Caco-2 (cell line): ENCODE data around the gene ELF2. TPM values are rescaled to one million over a fixed set of nuclear protein-coding genes. Genes with fewer than 3 reads are reported as not detected.
A peak's percentile ranks its signal among the peaks of the same experiment; 100 is the strongest.

ENCODE experiments used
- BruUV-seq: library from RNA; stranded (reverse); fragments of 400-500 nt; replicated peaks from 2 replicates; lab custom pipeline; 2021; lab: Mats Ljungman, UMichigan
- CTCF ChIA-PET: fragments of 300-600 bp; sonication (Branson Sonifier 250); formaldehyde crosslinking; loops from one replicate; lab custom pipeline; 2022; ENCODE audit warnings: antibody characterized with exemption; lab: Charles Lee
- POLR2A ChIA-PET: fragments of 300-600 bp; sonication (Branson Sonifier 250); formaldehyde crosslinking; loops from one replicate; lab custom pipeline; 2022; ENCODE audit warnings: antibody characterized with exemption; lab: Charles Lee
- DNase-seq, 2 experiments: peaks; one replicate each; pipeline versions ENCODE4 v3.0.0 to v3.0.0-alpha.2; 2020 to 2022
- H3K27me3 ChIP-seq: replicated peaks from 2 replicates; pipeline ENCODE4 v1.6.0; 2011; ENCODE audit warnings: low read length; ENCODE audit not compliant: control insufficient read depth, insufficient read depth
- H3K36me3 ChIP-seq: 2 replicates; pipeline ENCODE4 v1.5.1; 2011; ENCODE audit warnings: low read length; ENCODE audit not compliant: control insufficient read depth, insufficient read depth
- H3K4me1 ChIP-seq: fragments of 250-450 bp; sonication (Bioruptor Pico); 2 replicates; pipeline ENCODE4 v1.5.1; 2020; ENCODE audit warnings: mild to moderate bottlenecking
- H3K4me3 ChIP-seq: 2 replicates; pipeline ENCODE4 v1.5.1; 2011; ENCODE audit warnings: low read depth, mild to moderate bottlenecking, control low read depth, low read length
- H3K9me3 ChIP-seq: fragments of 250-450 bp; sonication (Bioruptor Pico); 2 replicates; pipeline ENCODE4 v1.5.1; 2020; ENCODE audit warnings: mild to moderate bottlenecking, moderate library complexity
- H3K27ac Mint-ChIP-seq: one replicate; pipeline ENCODE4 v1.8.0; 2022; ENCODE audit warnings: mixed read lengths; ENCODE audit not compliant: unreplicated experiment
- H3K27me3 Mint-ChIP-seq: one replicate; pipeline ENCODE4 v1.8.0; 2022; ENCODE audit warnings: mixed read lengths; ENCODE audit not compliant: insufficient read depth, unreplicated experiment
- H3K36me3 Mint-ChIP-seq: one replicate; pipeline ENCODE4 v1.8.0; 2022; ENCODE audit warnings: mild to moderate bottlenecking, mixed read lengths; ENCODE audit not compliant: insufficient read depth, unreplicated experiment
- H3K4me1 Mint-ChIP-seq: one replicate; pipeline ENCODE4 v1.8.0; 2022; ENCODE audit warnings: low read depth, mixed read lengths; ENCODE audit not compliant: unreplicated experiment
- H3K4me3 Mint-ChIP-seq: one replicate; pipeline ENCODE4 v1.8.0; 2022; ENCODE audit warnings: mild to moderate bottlenecking, moderate library complexity, mixed read lengths; ENCODE audit not compliant: unreplicated experiment
- H3K9me3 Mint-ChIP-seq: one replicate; pipeline ENCODE4 v1.8.0; 2022; ENCODE audit warnings: mixed read lengths; ENCODE audit not compliant: unreplicated experiment
- intact Hi-C: fragments of 100-400 bp; cut with micrococcal nuclease; formaldehyde crosslinking; loops from one replicate; pipeline ENCODE4 v1.10.0; 2022; ENCODE audit not compliant: unreplicated experiment
- total RNA-seq: library from RNA; stranded (reverse); gene quantifications from 2 replicates; pipeline ENCODE4 v1.2.3, GENCODE V29; 2022
- TF ChIP-seq, protein P1 (sequence below), 2 experiments: fragments of 200-600 bp in 1 of 2; IDR thresholded peaks; 1 replicate in 1 of 2; 2 replicates in 1 of 2; pipeline versions ENCODE4 v1.5.1 to v1.8.0; 2011 to 2022; ENCODE audit warnings: antibody characterized with exemption in 1 of 2, control low read depth in 1 of 2, inconsistent platforms in 1 of 2, low read depth in 1 of 2, low read length in 1 of 2, mild to moderate bottlenecking in 1 of 2, moderate library complexity in 1 of 2; ENCODE audit not compliant: insufficient read depth in 1 of 2, severe bottlenecking in 1 of 2, unreplicated experiment in 1 of 2

Gene ELF2
- total RNA-seq, 1 experiment from 2014 or later, result 53.2 TPM

DNA sequence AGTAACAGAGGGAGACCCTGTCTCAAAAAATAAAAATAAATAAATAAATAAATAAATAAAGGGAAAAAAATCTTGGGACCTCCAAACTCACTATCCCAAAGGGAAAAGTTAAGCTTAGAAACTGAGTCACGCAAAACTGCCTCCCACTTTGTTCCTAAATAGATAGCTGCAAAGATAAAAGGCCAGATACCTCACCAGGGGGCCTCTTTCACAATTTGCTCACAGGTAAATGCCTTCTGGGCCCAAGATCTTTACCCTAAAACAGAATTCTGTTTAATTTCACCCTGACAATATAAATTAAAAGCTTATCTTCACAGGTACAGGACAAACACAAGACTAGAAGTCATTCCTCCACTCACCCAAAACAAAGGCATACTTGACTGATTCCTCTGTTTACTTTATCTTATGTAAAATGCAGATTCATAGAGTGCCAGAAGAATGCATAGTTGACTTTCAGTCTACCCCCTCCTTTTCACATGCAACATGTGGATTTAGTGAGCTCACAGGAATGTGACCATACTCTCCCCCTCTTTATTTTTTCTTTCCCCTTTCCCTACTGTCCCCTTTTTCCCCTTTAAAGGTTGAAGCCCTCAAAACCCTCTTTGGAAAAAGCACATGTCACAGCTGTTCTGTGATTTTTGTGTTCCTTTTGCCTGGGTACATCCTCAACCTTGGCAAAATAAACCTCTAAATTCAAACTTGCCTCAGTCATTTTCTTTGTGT is 23.4 kb downstream of the ELF2 start:
- Histone ChIP-seq H3K4me3 (no peak overlapping the region), H3K9me3 (no peaks in the 10 kb centered on the region), H3K36me3 (no peaks in the 10 kb centered on the region), H3K4me1 (peaks cover 60% of the 10 kb centered on the region), H3K27me3 (no peaks in the 10 kb centered on the region)
- peaks cover 39% of the 10 kb centered on the region for H3K4me1 Mint-ChIP-seq
- H3K4me3 Mint-ChIP-seq, result peak overlapping the region; percentile 32
- peaks cover 7% of the 10 kb centered on the region for H3K36me3 Mint-ChIP-seq
- TF ChIP-seq, protein P1, sequence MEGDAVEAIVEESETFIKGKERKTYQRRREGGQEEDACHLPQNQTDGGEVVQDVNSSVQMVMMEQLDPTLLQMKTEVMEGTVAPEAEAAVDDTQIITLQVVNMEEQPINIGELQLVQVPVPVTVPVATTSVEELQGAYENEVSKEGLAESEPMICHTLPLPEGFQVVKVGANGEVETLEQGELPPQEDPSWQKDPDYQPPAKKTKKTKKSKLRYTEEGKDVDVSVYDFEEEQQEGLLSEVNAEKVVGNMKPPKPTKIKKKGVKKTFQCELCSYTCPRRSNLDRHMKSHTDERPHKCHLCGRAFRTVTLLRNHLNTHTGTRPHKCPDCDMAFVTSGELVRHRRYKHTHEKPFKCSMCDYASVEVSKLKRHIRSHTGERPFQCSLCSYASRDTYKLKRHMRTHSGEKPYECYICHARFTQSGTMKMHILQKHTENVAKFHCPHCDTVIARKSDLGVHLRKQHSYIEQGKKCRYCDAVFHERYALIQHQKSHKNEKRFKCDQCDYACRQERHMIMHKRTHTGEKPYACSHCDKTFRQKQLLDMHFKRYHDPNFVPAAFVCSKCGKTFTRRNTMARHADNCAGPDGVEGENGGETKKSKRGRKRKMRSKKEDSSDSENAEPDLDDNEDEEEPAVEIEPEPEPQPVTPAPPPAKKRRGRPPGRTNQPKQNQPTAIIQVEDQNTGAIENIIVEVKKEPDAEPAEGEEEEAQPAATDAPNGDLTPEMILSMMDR (IDR thresholded peaks at IDR 0.05; ENCODE audit: insufficient read depth in 1 of 2, low read depth in 1 of 2, low read length in 1 of 2, severe bottlenecking in 1 of 2, unreplicated experiment in 1 of 2), result no peak
- no TSS peak for BruUV-seq
- H3K27me3 Mint-ChIP-seq, result no peaks in the 10 kb centered on the region
- H3K9me3 Mint-ChIP-seq, result no peaks in the 10 kb centered on the region
- intact Hi-C loops, result loop anchor here (1.0 kb wide), 4 partner anchors 14 to 218 kb away; no protein-coding TSS in a partner anchor
- ChIA-PET CTCF (interaction anchor here (1.1 to 2.9 kb wide), 4 partner anchors 14 to 142 kb away, joined by 4 to 24 read pairs (median 8); partner anchors contain the start of gene ELF2), POLR2A (interaction anchor here (0.7 to 3.4 kb wide), 5 partner anchors 14 to 147 kb away, joined by 3 to 40 read pairs (median 4); partner anchors contain the start of gene ELF2)
- peak overlapping the region; percentile 90 for H3K27ac Mint-ChIP-seq
- peak in 1 of 2 experiments; percentile 60 for DNase-seq

DNA sequence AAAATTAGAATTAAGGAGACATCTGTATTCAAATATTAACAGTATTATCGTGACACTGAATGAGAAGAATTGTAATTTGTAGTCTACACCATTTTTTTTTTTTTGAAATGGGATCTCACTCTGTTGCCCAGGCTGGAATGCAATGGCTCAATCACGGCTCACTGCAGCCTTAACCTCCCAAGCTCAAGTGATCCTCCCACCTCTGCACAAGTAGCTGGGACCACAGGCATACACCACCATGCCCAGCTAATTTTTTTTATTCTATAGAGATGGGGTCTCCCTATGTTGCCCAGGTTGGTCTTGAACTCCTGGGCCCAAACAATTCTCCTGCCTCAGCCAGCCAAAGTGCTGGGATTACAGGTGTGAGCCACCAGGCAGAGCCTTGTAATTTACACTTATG is 24.8 kb downstream of the ELF2 start:
- H3K4me1 Mint-ChIP-seq, result peaks cover 28% of the 10 kb centered on the region
- TF ChIP-seq, protein P1 (IDR thresholded peaks at IDR 0.05; ENCODE audit: insufficient read depth in 1 of 2, low read depth in 1 of 2, low read length in 1 of 2, severe bottlenecking in 1 of 2, unreplicated experiment in 1 of 2), result no peak

DNA sequence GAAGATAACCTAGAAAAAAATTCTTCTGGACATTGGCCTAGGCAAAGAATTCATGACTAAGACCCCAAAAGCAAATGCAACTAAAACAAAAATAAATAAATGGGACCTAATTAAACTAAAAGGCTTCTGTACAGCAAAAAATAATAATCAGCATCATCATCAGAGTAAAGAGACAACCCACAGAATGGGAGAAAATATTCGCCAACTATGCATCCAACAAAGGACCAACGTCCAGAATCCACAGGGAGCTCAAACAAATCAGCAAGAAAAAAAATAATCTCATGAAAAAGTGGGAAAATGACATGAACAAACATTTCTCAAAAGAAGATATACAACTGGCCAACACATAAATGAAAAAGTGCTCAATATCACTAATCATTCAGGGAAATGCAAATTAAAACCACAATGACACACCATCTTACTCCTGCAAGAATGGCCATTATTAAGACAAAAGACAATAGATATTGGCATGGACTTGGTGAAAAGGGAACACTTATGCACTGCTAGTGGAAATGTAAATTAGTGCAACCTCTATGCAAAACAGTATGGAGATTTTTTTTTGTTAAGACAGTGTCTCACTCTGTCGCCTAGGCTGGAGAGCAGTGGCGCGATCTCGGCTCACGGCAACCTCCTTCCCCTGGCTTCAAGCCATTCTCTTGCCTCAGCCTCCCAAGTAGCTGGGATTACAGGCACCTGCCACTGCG is 29.9 kb downstream of the ELF2 start:
- H3K9me3 Mint-ChIP-seq, result no peaks in the 10 kb centered on the region
- peaks cover 16% of the 10 kb centered on the region for H3K4me1 Mint-ChIP-seq
- POLR2A ChIA-PET, result no interaction called here
- no peak for DNase-seq
- Histone ChIP-seq H3K36me3 (no peaks in the 10 kb centered on the region), H3K9me3 (peaks cover 7% of the 10 kb centered on the region; the same call in 1 of the 2 replicates), H3K27me3 (no peaks in the 10 kb centered on the region), H3K4me3 (no peak overlapping the region), H3K4me1 (peaks cover 16% of the 10 kb centered on the region)
- H3K27ac Mint-ChIP-seq, result peak overlapping the region; percentile 45
- BruUV-seq, result no TSS peak
- intact Hi-C loops, result no loop called here
- H3K4me3 Mint-ChIP-seq, result no peak overlapping the region
- peaks cover 29% of the 10 kb centered on the region for H3K36me3 Mint-ChIP-seq
- no peaks in the 10 kb centered on the region for H3K27me3 Mint-ChIP-seq
- TF ChIP-seq, protein P1 (IDR thresholded peaks at IDR 0.05; ENCODE audit: insufficient read depth in 1 of 2, low read depth in 1 of 2, low read length in 1 of 2, severe bottlenecking in 1 of 2, unreplicated experiment in 1 of 2), result no peak
- CTCF ChIA-PET, result no interaction called here

More for the DNA sequence above, 24.8 kb downstream of the ELF2 start:
- Mint-ChIP-seq H3K4me3 (no peak overlapping the region), H3K36me3 (peaks cover 7% of the 10 kb centered on the region), H3K27me3 (no peaks in the 10 kb centered on the region), H3K27ac (no peak overlapping the region), H3K9me3 (no peaks in the 10 kb centered on the region)
- intact Hi-C loops, result no loop called here
- Histone ChIP-seq H3K4me1 (peaks cover 47% of the 10 kb centered on the region), H3K9me3 (no peaks in the 10 kb centered on the region), H3K36me3 (no peaks in the 10 kb centered on the region), H3K27me3 (no peaks in the 10 kb centered on the region), H3K4me3 (no peak overlapping the region)
- DNase-seq, result no peak
- CTCF ChIA-PET, result no interaction called here
- POLR2A ChIA-PET, result no interaction called here
- no TSS peak for BruUV-seq
